SIG-M5 treated with dmso at 0.1 percent for 504 hours (cell line): ENCODE data around the gene MYO15B.
A peak's percentile ranks its signal among the peaks of the same experiment; 100 is the strongest.
"Not testable (repeated sequence)": the region's sequence is repeated elsewhere in the genome, so short reads cannot be mapped to it uniquely, and the experiment has no call there.

ENCODE experiments used
- DNase-seq: peaks from one replicate; lab custom pipeline; 2025; ENCODE audit not compliant: unreplicated experiment; lab: John Stamatoyannopoulos, UW

Gene MYO15B

DNA sequence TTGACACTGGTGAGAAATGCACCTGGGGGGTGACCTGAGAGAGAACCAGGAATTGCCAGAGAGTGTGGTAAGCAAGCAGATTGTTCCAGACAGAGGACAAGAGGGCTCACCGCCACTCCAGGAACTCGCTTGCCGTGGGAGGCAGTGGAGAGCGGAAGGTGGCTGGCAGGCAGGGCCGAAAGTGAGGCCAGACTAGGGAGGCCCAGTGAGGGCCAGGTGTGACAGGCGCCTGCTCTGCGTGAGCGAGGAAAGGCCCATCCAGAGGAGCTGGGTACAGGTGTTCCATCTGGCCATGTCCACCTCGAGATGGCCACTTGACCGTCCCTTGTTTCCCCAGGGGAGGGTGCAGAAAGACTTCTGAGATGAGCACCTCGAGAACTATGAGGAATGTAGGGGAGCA is 11.9 kb upstream of the MYO15B start:
- DNase-seq = no peak

DNA sequence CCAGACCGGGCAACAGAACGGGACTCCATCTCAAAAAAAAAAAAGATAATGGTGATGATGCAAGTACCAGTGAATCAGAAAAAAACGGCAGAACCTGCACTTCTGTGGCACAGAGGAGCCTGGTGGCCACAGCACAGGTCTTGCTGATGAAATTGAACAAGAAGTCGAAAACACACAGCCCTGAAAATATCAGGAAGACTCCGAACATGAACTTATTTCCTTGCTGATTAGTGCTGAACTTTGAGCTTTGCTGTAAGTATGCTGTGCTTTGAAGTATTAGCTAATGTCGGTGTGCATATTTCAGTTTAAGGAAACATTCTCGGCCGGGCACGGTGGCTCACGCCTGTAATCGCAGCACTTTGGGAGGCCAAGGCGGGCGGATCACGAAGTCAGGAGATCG is 10.9 kb upstream of the MYO15B start:
- no peak for DNase-seq

DNA sequence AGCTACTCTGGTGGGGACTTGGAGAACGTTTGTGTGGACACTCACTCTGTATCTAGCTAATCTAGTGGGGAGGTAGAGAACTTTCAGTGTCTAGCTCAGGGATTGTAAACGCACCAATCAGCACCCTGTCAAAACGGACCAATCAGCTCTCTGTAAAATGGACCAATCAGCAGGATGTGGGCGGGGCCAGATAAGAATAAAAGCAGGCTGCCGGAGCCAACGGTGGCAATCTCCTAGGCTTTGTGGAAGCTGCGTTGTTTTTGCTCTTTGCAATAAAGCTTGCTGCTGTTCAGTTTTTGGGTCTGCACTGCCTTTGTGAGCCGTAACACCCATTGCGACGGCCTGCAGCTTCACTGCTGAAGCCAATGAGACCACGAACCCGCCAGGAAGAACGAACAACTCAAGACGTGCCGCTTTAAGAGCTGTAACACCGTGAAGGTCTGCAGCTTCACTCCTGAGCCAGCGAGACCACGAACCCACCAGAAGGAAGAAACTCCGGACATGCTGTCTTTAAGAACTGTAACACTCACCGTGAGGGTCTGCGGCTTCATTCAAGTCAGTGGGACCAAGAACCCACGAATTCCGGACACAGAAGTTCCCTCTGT is 6.4 kb upstream of the MYO15B start:
- DNase-seq = not testable (repeated sequence)

DNA sequence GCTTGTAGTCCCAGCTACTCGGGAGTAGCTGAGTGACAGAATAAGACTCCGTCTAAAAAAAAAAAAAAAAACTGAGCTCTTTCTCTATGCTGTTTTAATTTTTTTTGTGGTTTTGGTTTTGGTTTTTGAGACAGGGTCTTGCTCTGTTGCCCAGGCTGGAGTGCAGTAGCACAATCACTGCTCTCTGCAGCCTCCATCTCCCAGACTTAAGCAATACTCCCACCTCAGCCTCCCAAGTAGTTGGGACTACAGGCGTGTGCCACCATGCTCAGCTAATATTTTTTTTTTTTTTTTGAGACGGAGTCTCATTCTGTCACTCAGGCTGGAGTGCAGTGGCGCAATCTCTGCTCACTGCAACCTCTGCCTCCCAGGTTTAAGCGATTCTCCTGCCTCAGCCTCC is 4.4 kb upstream of the MYO15B start:
- DNase-seq = not testable (repeated sequence)

DNA sequence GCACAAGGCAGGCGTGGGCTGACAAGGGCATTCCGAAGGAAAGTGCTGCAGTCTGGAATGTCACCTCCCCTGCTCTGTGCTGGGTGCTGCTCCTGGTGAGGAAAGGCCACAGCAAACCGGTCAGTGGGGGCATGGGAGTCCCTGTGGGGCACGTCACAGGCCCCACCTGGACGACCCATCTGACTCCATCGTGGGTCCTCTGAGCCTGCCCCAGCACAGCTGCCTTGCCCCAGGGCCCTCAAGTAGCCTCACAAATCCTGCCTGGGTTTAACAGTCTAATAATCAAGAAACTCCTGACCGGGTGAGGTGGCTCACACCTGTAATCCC is 2.8 kb upstream of the MYO15B start:
- no peak for DNase-seq

DNA sequence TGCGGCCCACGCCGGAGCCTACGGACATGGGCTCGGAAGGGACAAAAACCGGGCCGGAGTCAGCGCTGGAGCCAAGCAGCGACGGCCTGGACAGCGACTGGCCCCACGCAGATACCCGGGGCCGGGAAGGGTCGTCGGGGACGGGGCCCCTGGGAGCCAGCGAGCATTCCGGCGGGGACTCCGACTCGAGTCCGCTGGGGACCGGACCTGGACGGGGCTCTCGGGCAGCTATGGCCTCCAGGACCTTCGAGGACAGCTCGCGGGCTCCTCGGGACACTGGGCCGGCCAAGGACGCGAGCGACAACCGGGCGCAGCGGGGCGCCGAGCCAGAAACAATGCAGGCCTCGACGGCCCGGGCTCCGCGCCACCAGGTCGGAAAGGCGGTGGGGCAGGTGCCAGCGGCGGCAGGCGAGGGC is 1.0 kb downstream of the MYO15B start:
- DNase-seq = no peak

DNA sequence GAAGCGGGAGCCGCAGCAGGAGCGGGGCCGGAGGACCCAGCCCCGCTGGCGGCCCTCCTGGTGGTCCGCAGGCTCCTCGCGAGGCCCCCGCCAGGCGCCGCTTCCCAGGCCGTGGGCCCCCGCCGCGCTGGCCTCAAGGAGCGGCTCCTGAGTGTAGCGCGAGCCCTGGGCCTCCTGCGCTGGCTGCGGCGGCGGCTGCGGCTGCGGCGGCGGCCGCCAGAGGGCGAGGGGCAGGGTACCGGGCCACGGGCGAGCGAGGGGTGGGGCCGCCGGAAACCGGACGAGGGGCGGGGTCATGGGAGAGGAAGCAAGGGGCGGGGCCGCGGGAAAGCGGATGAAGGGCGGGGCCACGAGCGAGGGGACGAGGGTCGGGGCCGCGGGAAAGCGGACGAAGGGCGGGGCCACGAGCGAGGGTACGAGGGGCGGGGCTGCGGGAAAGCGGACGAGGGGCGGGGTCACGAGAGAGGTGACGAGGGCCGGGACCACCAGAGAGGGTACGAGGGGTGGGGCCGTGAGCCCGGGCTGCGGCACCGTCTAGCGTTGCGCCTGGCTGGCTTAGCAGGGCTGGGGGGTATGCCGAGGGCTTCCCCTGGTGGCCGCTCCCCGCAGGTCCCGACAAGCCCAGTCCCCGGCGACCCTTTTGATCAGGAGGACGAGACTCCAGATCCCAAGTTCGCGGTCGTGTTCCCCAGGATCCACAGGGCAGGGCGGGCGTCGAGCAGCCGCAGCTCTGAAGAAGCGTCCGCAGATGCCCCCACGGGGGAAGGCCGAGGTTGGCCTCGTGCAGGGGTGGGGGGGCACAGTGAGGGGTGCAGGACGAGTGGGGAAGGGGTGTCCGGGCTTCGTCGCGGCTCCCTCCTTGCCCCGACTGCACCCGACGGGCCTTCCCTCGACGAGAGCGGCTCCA is 1.7 kb downstream of the MYO15B start:
- peak; percentile 91 for DNase-seq

DNA sequence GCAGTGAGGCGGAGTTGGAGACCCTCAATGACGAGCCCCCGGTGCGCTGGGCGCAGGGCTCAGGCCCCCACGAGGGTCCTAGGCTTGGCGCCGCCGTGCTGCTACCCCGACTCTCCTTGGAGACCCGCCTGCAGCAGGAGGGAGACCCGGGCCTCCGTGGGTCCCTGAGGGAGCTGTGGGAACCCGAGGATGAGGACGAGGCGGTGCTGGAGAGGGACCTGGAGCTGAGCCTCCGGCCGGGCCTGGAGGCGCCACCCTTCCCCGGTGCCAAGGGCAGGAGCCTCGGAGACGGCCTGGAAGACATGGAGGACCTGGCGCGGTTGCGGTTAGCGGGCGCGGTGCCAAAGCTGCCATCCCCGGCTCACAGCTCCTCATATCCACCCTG is 2.3 kb downstream of the MYO15B start:
- no peak for DNase-seq

DNA sequence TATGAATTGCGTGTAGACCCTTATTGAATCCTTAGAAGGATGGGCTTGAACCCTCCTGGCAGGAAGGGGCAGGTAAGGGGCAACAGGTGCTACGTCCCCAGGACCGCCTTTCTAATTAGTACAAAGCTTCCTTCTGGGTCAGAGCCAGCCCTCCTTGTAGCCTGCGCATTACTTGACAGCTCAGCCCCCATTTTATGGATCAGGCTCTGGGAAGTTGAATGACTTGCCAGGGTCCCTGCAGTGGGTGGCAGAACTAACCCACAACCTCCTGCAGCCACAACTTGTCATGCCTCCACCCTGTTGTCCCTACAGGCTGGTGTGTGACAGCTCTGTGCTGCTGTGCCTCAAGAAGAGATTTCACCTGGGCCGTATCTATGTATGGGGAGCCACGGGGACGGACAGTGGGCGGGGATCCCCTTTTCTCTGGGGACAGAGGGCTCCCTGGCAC is 2.7 kb downstream of the MYO15B start:
- DNase-seq = no peak

DNA sequence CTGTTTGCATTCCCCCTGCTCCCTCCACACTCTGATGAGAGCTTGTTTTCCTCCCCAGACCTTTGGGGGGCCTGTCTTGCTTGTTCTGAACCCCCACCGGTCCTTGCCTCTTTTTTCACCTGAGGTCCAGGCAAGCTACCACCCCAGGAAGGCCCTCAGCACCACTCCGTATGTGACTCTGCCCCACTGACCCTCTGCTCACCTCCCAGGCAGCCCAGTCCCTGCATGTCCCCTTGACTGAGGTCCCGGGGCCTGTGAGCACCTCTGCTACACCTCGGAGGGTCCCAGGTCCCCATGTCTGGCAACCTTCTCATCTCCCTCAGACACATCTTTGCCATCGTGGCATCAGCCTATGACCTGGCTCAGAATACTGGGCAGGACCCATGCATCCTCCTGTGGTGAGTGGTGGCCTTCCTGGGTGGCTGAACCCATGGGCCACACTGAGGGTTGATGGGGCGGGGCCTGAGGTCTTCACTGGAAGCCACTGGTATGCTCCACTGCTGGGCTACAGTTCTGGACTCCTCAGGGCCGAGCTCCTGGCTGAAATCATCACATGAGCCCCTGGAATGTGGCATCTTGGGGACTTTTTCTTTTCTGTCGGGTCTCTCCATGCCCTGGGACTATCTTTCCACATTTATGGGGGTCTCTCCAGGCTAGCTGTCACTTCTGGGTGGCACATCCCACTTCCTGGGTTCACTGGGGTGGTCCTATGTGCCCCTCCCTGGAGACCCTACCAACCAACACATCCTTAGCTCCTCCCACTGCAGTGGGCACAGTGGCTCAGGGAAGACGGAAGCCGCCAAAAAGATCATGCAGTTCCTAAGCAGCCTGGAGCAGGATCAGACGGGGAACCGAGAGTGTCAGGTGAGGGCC is 3.5 kb downstream of the MYO15B start:
- no peak for DNase-seq

DNA sequence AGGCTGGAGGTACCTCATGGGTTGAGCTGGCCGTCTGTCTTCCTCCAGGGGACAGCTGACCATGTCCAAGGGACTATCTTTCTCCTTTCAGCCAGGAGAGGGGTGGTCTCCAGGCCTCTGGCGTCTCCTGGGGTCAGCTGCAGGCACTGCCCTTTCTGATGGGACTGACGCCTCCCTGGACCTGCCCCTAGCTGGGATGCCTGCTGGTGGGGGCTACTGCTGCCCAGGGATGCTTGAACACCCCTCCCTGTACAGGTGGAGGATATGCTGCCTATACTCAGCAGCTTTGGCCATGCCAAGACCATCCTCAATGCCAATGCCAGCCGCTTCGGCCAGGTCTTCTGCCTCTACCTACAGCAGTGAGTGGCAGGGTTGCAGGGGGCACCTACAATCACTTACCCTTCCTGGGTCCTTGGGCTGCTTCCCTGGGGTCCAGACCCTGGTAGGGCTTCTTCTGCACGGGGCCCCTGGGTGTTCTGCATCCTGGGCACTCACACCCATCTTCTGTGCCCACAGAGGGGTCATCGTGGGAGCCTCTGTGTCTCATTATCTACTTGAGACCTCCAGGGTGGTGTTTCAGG is 4.2 kb downstream of the MYO15B start:
- DNase-seq = no peak

DNA sequence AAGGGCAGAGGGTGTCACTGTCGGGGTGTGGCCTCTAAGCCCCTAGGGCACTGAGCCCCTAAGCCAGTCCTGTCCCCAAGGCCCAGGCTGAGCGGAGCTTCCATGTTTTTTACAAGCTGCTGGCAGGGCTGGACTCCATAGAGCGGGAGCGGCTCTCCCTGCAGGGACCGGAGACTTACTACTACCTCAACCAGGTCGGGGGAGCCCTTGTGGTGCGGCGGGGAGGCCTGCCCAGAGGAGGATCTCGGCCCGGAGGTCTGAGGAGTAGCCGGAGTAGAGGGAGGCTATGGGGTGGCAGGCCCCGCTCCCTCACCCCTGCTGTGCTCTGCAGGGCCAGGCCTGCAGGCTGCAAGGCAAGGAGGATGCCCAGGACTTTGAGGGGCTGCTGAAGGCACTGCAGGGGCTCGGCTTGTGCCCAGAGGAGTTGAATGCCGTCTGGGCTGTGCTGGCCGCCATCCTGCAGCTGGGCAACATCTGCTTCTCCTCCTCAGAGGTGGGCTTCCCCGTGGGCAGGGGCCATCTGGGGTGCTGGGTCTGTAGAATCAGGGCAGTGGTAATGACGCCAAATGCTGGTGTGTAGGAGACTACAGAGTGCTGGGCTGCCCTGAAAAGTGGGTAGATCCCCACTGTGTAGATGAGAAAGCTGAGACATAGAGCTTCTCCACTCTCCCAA is 4.9 kb downstream of the MYO15B start:
- DNase-seq = no peak

DNA sequence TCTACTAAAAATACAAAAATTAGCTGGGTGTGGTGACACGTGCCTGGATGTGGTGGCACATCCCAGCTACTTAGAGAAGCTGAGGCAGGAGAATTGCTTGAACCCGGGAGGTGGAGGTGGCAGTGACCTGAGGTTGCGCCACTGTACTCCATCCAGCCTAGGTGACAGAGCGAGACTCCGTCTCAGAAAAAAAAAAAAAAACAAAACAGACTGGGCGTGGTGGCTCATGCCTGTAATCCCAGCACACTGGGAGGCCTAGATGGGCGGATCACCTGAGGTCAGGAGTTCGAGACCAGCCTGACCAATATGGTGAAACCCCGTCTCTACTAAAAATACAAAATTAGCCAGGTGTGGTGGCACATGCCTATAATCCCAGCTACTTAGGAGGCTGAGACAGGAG is 5.8 kb downstream of the MYO15B start:
- DNase-seq = not testable (repeated sequence)

DNA sequence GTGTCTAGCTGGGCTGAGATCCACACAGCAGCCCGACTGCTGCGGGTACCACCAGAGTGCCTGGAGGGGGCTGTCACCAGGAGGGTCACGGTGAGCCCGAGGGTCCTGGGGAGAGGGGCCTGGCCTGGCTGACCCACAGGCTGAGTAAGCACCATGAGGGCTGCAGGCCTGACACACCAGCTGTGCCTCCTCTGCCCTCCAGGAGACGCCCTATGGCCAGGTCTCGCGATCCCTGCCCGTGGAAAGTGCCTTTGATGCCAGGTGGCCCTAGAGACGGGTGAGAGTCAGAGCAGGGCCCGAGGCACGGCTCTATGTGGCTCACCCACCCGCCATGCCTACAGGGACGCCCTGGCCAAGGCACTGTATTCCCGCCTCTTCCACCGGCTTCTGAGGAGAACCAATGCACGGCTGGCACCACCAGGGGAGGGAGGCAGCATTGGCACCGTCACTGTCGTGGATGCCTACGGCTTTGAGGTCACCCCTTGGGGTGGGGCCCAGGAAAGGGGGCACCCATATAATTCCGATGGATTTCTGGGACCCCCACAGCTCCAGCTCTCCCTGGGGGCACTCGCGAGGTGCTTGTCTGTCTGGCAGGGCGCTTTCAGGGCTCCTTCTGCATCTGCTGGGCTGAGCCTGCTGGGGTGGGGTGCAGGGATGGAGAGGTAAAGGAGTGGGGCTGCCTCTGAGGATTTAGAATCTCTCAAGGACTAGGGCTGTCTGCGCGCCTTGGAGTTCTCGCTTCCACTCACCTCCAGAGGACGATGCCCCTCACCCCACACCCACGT is 7.1 kb downstream of the MYO15B start:
- no peak for DNase-seq

DNA sequence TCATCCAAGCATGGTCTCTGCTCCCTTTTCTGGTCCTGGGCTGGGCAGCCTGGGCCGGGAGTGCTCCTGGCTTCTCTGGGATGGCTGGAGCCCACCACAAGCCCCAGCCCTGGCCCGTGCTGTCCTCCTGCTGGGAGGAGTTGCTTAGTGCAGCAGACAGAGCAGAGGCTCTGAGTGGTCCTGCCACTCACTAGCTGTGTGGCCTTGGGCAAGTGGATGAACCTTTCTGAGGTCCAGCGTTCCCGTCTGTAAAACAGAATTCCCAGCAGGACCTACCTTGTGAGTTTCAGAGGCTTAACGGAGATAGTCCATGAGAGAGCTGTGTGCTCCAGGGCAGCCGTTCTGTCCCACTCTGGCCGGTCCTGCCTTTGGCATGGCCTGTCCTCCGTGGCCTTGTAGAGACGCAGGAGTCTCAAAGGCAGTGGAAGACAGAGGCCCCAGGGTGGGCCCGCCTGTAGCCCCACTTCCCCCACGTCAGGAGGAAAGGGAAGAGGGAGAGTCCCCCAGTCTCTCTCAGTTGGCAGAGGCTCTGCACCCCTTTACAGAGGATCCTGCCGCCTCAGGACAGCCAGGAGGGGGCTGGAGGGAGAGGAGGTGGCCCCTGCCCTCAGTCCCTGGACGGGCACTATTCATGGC is 7.8 kb downstream of the MYO15B start:
- DNase-seq = no peak

DNA sequence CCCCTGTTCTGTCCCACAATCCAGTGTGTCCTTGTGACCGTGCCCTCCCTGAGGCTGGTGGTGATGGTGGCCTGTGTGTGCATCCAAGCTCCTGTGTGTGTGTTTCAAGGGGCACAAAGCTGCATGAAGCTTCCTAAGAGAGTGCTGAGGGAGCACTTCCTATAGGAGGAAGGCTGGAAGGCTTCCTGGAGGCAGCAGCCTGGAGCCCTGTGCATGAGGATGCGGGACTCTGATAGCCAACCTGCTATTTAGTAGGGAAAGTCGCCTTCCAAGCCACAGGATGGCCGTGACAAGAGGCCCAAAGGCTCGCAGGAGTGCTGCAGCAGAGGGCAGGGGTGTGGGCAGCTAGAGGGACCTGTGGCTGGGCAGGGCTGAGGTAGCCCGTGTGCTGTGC is 8.3 kb downstream of the MYO15B start:
- DNase-seq = no peak

DNA sequence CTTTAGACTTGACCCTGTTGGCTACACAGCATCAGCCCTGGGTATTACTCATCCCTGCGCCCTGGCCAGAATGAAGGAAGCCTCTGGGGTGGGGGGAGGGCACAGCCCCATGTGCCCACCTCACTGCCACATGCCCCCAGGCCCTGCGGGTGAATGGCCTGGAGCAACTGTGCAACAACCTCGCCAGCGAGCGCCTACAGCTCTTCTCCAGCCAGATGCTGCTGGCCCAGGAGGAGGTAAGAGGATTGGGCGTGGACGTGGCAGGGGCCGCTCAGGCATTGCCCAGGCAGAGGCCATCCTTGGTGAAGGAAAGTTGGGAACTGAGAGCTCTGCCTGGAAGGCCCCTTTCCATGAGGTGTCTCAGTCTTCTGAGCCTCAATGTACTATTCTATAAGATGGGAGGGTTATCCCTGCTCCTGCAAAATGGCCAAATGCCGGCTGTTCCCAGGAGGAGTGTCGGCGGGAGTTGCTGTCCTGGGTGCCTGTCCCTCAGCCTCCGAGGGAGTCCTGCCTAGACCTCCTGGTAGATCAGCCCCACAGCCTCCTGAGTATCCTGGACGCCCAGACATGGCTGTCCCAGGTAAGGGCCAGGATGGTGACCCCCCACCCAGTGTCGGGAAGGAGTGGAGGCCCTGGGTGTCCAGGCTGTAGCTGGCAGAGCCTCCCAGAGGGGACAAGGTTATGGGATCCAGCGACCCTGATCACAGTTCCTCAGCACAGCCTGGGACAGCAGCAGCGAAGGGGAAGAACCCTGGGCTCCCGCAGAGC is 8.9 kb downstream of the MYO15B start:
- DNase-seq = no peak

DNA sequence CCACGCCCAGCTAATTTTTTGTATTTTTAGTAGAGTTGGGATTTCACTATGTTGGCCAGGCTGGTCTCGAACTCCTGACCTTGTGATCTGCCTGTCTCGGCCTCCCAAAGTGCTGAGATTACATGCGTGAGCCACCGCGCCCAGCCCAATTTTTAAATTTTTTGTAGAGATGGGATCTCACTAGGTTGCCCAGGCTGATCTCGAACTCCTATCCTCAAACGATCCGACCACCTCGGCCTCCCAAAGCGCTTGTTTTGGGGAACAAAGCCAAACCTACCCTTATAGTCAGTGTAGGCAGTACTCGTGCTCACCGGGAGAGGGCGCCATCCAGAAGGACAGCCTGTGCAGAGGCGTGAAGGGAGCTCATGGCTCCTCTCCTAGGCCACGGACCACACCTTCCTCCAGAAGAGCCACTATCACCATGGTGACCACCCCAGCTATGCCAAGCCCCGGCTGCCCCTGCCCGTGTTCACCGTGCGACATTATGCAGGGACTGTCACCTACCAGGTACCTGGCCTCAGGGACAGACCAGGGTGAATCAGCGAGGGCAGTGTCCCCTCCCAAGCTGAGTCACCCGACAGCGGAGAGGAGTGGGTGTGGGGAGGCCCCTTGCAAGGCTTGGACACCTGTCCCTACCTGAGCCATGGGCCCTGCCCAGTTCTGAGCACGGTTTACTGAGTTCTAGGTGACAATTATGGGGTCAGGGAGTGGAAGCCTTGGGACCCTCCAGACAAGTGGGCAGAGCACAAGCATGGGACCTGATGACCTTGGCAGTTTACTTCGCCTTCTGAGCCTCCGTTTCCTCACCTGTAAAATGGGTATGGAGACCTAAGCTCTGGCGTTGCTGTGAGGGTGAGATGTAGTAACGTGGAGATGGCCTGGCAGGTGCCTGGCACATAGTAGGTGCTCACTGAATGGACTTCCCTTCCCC is 13.7 kb downstream of the MYO15B start:
- peak; percentile 70 for DNase-seq
